ENCODE results near the gene NSD2. TPM values are rescaled to one million over a fixed set of nuclear protein-coding genes. Genes with fewer than 3 reads are reported as not detected.

The NSD2 gene
- total and polyA plus RNA-seq, 2 donors (not counting 1 experiment from before 2014, with no cell fraction given): 26.6 to 68.4 TPM

DNA sequence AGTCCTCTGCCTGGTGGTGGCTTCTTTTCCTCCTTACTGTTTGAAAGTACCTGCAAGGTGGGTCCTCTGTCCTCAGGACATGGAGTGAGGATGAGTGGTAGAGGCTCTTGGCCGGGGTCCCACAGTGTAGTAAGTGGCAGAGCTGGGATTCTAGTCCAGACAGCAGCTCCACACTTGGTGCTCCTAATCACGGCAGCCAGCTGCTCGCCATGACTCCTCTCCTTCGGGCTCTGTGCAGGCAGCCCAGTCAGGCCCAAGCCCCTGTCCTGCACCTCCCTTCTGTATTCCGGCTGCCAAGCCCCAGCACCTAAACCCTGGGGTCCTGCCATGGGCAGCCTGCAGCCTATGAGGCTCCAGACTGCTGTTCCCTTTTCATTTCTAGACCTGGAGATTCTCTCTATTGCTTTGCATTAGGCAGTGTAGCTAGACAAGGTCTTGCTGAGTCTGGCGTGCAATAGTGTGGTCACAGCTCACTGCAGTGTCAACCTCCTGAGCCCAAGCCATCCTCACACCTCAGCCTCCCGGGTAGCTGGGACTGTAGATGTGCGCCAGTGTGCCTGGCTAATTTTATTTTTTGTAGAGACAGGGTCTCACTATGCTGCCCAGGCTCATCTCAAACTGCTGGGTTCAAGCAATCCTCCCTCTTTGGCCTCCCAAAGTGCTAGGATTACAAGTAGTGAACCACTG, 24.9 kb downstream of the NSD2 start:
- Histone ChIP-seq H3K4me3 (replicated peaks in 1 of 4; ENCODE audit: control extremely low read depth in 1 of 4, insufficient read depth in 1 of 4, low read depth in 3 of 4, low read length in 4 of 4) (no peak overlapping the region), H3K27ac (ENCODE audit: insufficient read depth, low read length) (no peak overlapping the region), H3K4me1 (ENCODE audit: control insufficient read depth, extremely low read depth, insufficient read depth, low read length) (peaks cover 2% of the 10 kb centered on the region), H4K20me1 (ENCODE audit: control insufficient read depth, extremely low read depth, insufficient read depth, low read length) (no peaks in the 10 kb centered on the region), H3K79me2 (ENCODE audit: control insufficient read depth, insufficient read depth, low read length) (peaks cover 98% of the 10 kb centered on the region), H3K36me3 (ENCODE audit: control insufficient read depth, insufficient read depth, low read length) (peaks cover 6% of the 10 kb centered on the region), H3K4me2 (ENCODE audit: extremely low read depth, insufficient read depth, low read length) (no peak overlapping the region), H2AFZ (ENCODE audit: low read length) (no peak overlapping the region), H3K27me3 (ENCODE audit: control insufficient read depth, insufficient read depth, low read length) (no peaks in the 10 kb centered on the region), H3K9me3 (ENCODE audit: control insufficient read depth, insufficient read depth, low read depth, low read length) (no peaks in the 10 kb centered on the region), H3K9ac (ENCODE audit: insufficient read depth, low read length) (no peak overlapping the region)
- DNase-seq (ENCODE audit: low read depth in 2 of 2): no peak
- TF ChIP-seq EZH2 (IDR thresholded peaks at IDR 0.05; ENCODE audit: low read length, missing control alignments): no peak
- TF ChIP-seq, protein P1, sequence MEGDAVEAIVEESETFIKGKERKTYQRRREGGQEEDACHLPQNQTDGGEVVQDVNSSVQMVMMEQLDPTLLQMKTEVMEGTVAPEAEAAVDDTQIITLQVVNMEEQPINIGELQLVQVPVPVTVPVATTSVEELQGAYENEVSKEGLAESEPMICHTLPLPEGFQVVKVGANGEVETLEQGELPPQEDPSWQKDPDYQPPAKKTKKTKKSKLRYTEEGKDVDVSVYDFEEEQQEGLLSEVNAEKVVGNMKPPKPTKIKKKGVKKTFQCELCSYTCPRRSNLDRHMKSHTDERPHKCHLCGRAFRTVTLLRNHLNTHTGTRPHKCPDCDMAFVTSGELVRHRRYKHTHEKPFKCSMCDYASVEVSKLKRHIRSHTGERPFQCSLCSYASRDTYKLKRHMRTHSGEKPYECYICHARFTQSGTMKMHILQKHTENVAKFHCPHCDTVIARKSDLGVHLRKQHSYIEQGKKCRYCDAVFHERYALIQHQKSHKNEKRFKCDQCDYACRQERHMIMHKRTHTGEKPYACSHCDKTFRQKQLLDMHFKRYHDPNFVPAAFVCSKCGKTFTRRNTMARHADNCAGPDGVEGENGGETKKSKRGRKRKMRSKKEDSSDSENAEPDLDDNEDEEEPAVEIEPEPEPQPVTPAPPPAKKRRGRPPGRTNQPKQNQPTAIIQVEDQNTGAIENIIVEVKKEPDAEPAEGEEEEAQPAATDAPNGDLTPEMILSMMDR (conservative IDR thresholded peaks at IDR 0.05 in 1 of 2, IDR thresholded peaks at IDR 0.05 in 1 of 2; ENCODE audit: low read depth in 1 of 2, low read length in 2 of 2): no peak

GRCh38 chr4:1896658-1896991, 25.4 kb downstream of the NSD2 start:
- Histone ChIP-seq H3K9me3 (ENCODE audit: control insufficient read depth, insufficient read depth, low read depth, low read length) (no peaks in the 10 kb centered on the region), H3K4me1 (ENCODE audit: control insufficient read depth, extremely low read depth, insufficient read depth, low read length) (peaks cover 2% of the 10 kb centered on the region), H3K27ac (ENCODE audit: insufficient read depth, low read length) (no peak overlapping the region), H3K79me2 (ENCODE audit: control insufficient read depth, insufficient read depth, low read length) (peaks cover 98% of the 10 kb centered on the region), H3K4me2 (ENCODE audit: extremely low read depth, insufficient read depth, low read length) (no peak overlapping the region), H4K20me1 (ENCODE audit: control insufficient read depth, extremely low read depth, insufficient read depth, low read length) (no peaks in the 10 kb centered on the region), H3K9ac (ENCODE audit: insufficient read depth, low read length) (no peak overlapping the region), H2AFZ (ENCODE audit: low read length) (no peak overlapping the region), H3K27me3 (ENCODE audit: control insufficient read depth, insufficient read depth, low read length) (no peaks in the 10 kb centered on the region), H3K36me3 (ENCODE audit: control insufficient read depth, insufficient read depth, low read length) (peaks cover 8% of the 10 kb centered on the region), H3K4me3 (replicated peaks in 1 of 4; ENCODE audit: control extremely low read depth in 1 of 4, insufficient read depth in 1 of 4, low read depth in 3 of 4, low read length in 4 of 4) (no peak overlapping the region)
- no peak for DNase-seq (ENCODE audit: low read depth in 2 of 2)
- TF ChIP-seq, protein P1 (conservative IDR thresholded peaks at IDR 0.05 in 1 of 2, IDR thresholded peaks at IDR 0.05 in 1 of 2; ENCODE audit: low read depth in 1 of 2, low read length in 2 of 2): no peak
- TF ChIP-seq EZH2 (IDR thresholded peaks at IDR 0.05; ENCODE audit: low read length, missing control alignments): no peak

DNA sequence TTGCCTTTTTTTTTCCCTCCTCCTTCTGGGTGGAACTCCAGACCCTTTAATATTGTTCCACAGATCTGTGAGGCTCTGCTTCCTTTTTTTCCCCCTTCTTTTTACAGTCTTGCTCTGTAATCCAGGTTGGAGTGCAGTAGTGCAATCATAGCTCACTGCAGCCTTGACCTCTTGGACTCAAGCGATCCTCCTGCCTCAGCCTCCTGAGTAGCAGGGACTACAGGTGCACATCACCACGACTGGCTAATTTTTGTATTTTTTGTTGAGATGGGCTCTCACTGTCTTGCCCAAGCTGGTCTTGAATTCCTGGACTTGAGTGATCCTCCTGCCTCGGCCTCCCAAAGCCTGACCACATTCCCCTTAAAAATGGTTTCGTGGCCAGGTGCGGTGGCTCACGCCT, 26.8 kb downstream of the NSD2 start:
- TF ChIP-seq, protein P1 (conservative IDR thresholded peaks at IDR 0.05 in 1 of 2, IDR thresholded peaks at IDR 0.05 in 1 of 2; ENCODE audit: low read depth in 1 of 2, low read length in 2 of 2): no peak
- no peak for TF ChIP-seq EZH2 (IDR thresholded peaks at IDR 0.05; ENCODE audit: low read length, missing control alignments)
- Histone ChIP-seq H3K9me3 (ENCODE audit: control insufficient read depth, insufficient read depth, low read depth, low read length) (no peaks in the 10 kb centered on the region), H3K4me2 (ENCODE audit: extremely low read depth, insufficient read depth, low read length) (no peak overlapping the region), H3K27ac (ENCODE audit: insufficient read depth, low read length) (no peak overlapping the region), H3K4me3 (replicated peaks in 1 of 4; ENCODE audit: control extremely low read depth in 1 of 4, insufficient read depth in 1 of 4, low read depth in 3 of 4, low read length in 4 of 4) (no peak overlapping the region), H3K9ac (ENCODE audit: insufficient read depth, low read length) (no peak overlapping the region), H2AFZ (ENCODE audit: low read length) (no peak overlapping the region), H3K79me2 (ENCODE audit: control insufficient read depth, insufficient read depth, low read length) (peaks cover 98% of the 10 kb centered on the region), H3K4me1 (ENCODE audit: control insufficient read depth, extremely low read depth, insufficient read depth, low read length) (peaks cover 2% of the 10 kb centered on the region), H3K27me3 (ENCODE audit: control insufficient read depth, insufficient read depth, low read length) (no peaks in the 10 kb centered on the region), H3K36me3 (ENCODE audit: control insufficient read depth, insufficient read depth, low read length) (peaks cover 8% of the 10 kb centered on the region), H4K20me1 (ENCODE audit: control insufficient read depth, extremely low read depth, insufficient read depth, low read length) (no peaks in the 10 kb centered on the region)
- DNase-seq (ENCODE audit: low read depth in 2 of 2): no peak

Measured in fibroblast of lung (primary cell).